Brain microvascular endothelial cell (primary cell): ENCODE data around the gene AP1S3.
"Not testable (repeated sequence)": the region's sequence is repeated elsewhere in the genome, so short reads cannot be mapped to it uniquely, and the experiment has no call there.

Experiments
- DNase-seq: peaks from one replicate; pipeline ENCODE4 v3.0.0-alpha.2; 2020
- H3K27ac ChIP-seq: fragments of 250-450 bp; sonication (Bioruptor Pico); 2 replicates; pipeline ENCODE4 v1.5.1; 2020; ENCODE audit warnings: mild to moderate bottlenecking, moderate library complexity
- H3K27me3 ChIP-seq: fragments of 250-450 bp; sonication (Bioruptor Pico); replicated peaks from 2 replicates; pipeline ENCODE4 v1.5.1; 2020; ENCODE audit warnings: mild to moderate bottlenecking
- H3K36me3 ChIP-seq: fragments of 250-450 bp; sonication (Bioruptor Pico); replicated peaks from 2 replicates; pipeline ENCODE4 v1.5.1; 2020; ENCODE audit warnings: mild to moderate bottlenecking
- H3K4me3 ChIP-seq: 2 replicates; pipeline ENCODE4 v1.5.1; 2011; ENCODE audit warnings: low read depth, mild to moderate bottlenecking, control low read depth, low read length, moderate library complexity
- CTCF ChIP-seq: IDR thresholded peaks from 2 replicates; pipeline ENCODE4 v1.5.1; 2011; ENCODE audit warnings: low read depth, mild to moderate bottlenecking, moderate library complexity, low read length, control low read depth, inconsistent platforms; ENCODE audit errors: missing control alignments
- in situ Hi-C: cut with HindIII; loops from 2 replicates; pipeline ENCODE4 v1.10.0; 2017; ENCODE audit warnings: low sequenced_read_pairs, low pct_ligation_motif_present

The AP1S3 gene

GRCh38 chr2:223880796-223881195 is 43.4 kb upstream of the AP1S3 start:
- no peak for DNase-seq
- Histone ChIP-seq H3K27ac (no peak overlapping the region), H3K27me3 (no peaks in the 10 kb centered on the region), H3K4me3 (no peak overlapping the region), H3K36me3 (peaks cover 44% of the 10 kb centered on the region)
- in situ Hi-C loops = no loop called here
- no peak for TF ChIP-seq CTCF

- Histone ChIP-seq H3K36me3 (peaks cover 45% of the 10 kb centered on the region), H3K27ac (no peak overlapping the region), H3K27me3 (no peaks in the 10 kb centered on the region), H3K4me3 (no peak overlapping the region)
- in situ Hi-C loops = no loop called here
- DNase-seq = no peak
- TF ChIP-seq CTCF = no peak
These were observed 40.5 kb upstream of the AP1S3 start for GRCh38 chr2:223877721-223878410.

- DNase-seq = no peak
- no peak for TF ChIP-seq CTCF
- in situ Hi-C loops = no loop called here
- no peaks in the 10 kb centered on the region for H3K27me3 ChIP-seq
- H3K27ac ChIP-seq = no peak overlapping the region
- H3K4me3 ChIP-seq = no peak overlapping the region
- peaks cover 30% of the 10 kb centered on the region for H3K36me3 ChIP-seq
These were observed 36.3 kb upstream of the AP1S3 start for GRCh38 chr2:223873672-223874071.

GRCh38 chr2:223872772-223873171 is 35.4 kb upstream of the AP1S3 start:
- H3K4me3 ChIP-seq, H3K27ac ChIP-seq, DNase-seq, H3K27me3 ChIP-seq, in situ Hi-C loops: not testable (repeated sequence)
- peaks cover 21% of the 10 kb centered on the region for H3K36me3 ChIP-seq

- H3K4me3 ChIP-seq, H3K27me3 ChIP-seq, H3K27ac ChIP-seq, in situ Hi-C loops, DNase-seq: not testable (repeated sequence)
- H3K36me3 ChIP-seq = peaks cover 19% of the 10 kb centered on the region
These were observed 34.3 kb upstream of the AP1S3 start for GRCh38 chr2:223871661-223872060.

GRCh38 chr2:223870840-223871611 is 33.6 kb upstream of the AP1S3 start:
- in situ Hi-C loops = no loop called here
- Histone ChIP-seq H3K4me3 (no peak overlapping the region), H3K27me3 (no peaks in the 10 kb centered on the region), H3K27ac (no peak overlapping the region), H3K36me3 (peaks cover 16% of the 10 kb centered on the region)
- DNase-seq = no peak
- no peak for TF ChIP-seq CTCF

- H3K36me3 ChIP-seq = peaks cover 11% of the 10 kb centered on the region
- in situ Hi-C loops = no loop called here
- TF ChIP-seq CTCF = no peak
These were observed 30.6 kb upstream of the AP1S3 start for GRCh38 chr2:223868005-223868404.

More at GRCh38 chr2:223868005-223868404, 30.6 kb upstream of the AP1S3 start:
- no peak overlapping the region for H3K27ac ChIP-seq
- DNase-seq = no peak
- no peaks in the 10 kb centered on the region for H3K27me3 ChIP-seq
- no peak overlapping the region for H3K4me3 ChIP-seq
